ENCODE results near the gene EPB41L5.
"Not testable (repeated sequence)": the region's sequence is repeated elsewhere in the genome, so short reads cannot be mapped to it uniquely, and the experiment has no call there.

The EPB41L5 gene

DNA sequence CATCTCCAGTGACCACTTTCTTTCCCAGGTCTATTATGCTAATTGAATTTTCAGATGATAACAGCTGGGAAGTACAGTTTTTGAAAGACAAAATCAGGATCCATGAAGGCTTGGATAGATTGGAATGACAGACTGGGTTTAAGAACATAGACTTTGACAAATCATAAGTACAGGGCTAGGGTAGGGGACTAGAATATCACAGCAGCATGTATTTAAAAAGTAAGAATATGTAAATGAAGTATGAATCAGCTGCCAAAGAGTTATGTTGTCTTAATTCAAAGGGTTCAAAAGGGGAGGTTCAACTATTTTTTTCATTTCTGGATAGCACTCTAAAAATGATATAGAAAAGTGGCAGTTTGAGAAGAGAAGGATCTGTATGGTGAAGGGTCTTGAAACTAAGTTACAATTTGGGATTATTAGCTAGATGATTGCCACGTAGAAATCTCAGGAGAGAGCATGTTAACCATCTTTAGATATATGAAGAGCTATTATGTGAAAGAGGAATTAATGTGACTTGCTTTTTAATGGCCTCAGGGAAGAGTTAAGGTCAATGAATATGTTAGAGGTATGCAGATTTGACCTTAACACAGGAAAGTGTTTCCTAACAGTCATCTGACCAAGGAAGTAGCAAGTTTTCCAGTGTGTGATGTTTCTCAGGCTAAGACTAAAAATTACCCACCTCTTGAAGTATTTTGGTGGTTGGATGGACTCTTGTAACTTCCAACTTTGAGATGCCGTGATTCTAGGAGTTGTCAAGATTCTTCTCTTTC, 128.6 kb downstream of the EPB41L5 start:
- DNase-seq (ENCODE audit: low read depth in 2 of 2): no peak

DNA sequence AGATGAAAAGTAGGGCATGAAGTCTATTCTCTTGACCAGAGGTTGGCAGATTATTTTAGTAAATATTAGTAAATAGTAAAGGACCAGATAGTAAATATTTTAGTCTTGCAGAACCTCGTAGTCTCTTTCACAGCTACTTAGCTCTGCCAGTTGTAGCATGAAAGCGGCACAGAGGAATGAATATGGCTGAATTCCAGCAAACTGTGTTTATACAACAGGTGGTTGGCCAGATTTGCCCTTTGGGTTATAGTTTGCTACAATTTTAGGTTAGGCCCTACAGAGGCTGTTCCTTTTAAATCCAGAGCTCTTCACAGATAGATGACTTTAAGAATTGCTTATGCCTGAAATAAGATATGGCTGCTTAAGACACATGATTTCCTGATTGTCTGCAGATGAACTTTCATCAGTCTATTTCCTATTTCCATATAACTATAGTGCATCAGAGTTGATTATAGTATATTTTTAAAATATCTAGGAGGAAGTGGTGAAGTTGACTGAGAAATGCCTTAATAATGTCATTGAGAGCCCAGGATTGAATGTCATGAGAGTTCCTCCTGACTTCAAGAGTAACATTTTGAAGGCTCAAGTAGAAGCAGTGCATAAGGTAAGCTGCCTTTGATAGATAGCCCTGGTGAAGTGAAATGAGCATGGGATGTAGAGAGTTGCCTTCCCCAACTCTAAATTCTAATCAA, 129.8 kb downstream of the EPB41L5 start:
- no peak for DNase-seq (ENCODE audit: low read depth in 2 of 2)

- DNase-seq (ENCODE audit: low read depth in 2 of 2): no peak
Measured at GRCh38 chr2:120148229-120148628, 135.4 kb downstream of the EPB41L5 start.

DNA sequence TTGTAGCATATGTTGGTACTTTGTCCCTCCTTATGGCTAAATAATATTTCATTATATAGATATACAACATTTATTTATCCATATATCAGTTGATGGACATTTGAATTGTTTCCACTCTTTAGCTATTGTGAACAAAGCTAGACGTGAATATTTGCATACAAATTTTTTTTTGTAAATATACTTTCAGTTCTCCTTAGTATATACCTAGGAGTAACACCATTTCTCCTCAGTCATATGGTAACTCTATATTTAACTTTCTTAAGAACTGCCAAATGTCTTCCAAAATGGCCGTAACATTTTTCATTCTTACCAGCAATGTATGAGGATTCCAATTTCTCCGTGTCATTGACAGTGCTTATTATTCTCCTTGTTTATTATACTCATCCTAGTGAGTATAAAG, 135.8 kb downstream of the EPB41L5 start:
- no peak for DNase-seq (ENCODE audit: low read depth in 2 of 2)

DNA sequence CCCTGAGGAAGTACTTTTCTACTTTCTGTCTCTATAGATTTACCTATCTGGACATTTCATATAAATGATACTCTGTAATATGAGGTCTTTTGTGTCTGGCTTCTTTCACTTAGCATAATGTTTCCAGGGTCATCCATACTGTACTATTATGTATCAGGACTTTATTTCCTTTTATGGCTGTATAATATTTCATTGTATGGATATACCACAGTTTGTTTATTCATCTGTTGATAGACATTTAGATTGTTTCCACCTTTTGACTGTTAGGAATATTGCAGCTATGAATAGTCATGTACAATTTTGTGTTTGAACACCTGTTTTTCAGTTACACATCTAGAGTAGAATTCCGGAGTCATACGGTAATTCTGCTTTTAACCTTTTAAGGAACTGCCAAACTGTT, 136.5 kb downstream of the EPB41L5 start:
- no peak for DNase-seq (ENCODE audit: low read depth in 2 of 2)

DNA sequence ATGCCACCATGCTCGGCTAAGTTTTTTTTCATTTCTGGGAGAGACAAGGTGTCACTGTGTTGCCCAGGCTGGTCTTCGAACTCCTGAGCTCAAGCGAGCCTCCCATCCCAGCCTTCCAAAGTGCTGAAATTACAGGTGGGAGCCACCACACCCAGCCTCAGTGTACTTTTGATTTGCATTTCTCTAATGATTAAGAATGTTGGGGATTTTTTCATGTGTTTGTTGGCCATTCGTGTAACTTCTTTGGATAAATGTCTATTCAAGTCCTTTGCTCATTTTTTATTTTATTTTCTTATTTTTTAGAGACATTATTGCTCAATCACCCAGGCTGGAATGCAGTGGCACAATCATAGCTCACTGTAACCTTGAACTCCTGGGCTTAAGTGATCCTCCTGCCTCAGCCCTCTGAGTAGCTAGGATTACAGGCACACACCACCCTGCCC, 137.2 kb downstream of the EPB41L5 start:
- no peak for DNase-seq (ENCODE audit: low read depth in 2 of 2)

GRCh38 chr2:120155308-120155707, 142.4 kb downstream of the EPB41L5 start:
- no peak for DNase-seq (ENCODE audit: low read depth in 2 of 2)

GRCh38 chr2:120158658-120159057, 145.8 kb downstream of the EPB41L5 start:
- DNase-seq (ENCODE audit: low read depth in 2 of 2): not testable (repeated sequence)

GRCh38 chr2:120161190-120161589, 148.3 kb downstream of the EPB41L5 start:
- DNase-seq (ENCODE audit: low read depth in 2 of 2): no peak

DNA sequence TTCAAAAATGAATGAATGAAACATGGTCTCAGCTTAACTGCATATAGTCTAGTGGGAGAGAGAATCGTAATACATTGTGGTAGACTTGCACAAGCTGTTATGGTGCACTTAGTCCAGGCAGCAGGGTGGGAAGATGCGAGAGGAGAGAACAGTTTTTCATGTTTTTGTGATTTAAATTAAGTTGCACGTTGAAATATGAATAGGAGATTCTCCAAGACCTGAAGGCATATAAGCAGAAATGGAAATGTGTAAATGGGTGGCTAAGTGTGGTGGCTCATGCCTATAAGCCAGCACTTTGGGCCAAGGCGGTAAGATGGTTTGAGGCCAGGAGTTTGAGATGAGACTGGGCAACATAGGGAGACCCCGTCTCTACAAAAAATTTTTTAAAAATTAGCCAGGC, 149.8 kb downstream of the EPB41L5 start:
- no peak for DNase-seq (ENCODE audit: low read depth in 2 of 2)

- DNase-seq (ENCODE audit: low read depth in 2 of 2): no peak
Measured at GRCh38 chr2:120167272-120167671, 154.4 kb downstream of the EPB41L5 start.

DNA sequence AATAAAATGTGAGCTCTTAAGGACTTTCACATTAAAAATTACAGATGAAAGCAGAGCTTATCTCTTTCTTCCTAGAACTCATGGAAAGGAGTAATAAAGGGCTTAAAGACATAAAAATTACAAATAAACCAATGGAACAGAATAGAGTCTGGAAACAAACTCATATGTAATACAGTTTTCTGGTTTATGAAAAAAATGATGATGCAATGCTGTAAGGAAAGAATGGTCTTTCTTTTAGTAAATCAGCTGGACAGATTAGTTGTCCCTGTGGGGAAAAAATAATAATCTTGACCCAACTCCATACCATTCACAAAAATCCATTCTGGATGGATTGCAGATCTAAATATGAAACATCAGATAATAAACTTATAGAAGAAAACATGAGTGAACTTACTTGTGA, 156.1 kb downstream of the EPB41L5 start:
- DNase-seq (ENCODE audit: low read depth in 2 of 2): no peak

DNA sequence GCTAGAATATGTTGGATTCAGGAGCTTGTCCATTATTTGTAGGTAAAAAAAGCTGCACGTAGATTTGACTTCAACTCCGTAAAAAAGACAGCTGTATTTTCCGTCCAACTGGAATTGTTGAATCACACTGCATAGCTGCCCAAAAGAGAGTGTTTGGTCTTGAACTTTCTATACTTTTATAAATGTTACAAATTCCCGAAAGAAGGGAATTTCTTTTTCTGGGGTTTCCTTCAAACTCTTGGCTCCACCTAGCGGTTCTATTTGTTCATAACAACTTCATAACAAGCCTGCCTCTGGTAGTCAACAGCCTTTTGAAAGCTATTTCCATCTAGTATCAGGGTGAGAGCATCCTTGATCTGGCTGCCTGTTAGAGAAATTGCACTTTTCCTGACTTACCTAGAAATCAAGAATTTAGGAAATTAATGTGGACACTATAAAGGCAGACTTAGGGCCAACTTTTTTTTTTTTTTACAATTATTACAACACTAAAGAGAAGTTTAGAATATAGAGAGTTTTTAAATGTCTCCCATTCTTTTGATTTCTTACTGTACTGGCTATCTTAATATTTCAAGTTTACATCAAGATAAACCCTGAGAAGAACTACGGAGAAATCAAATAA, 162.2 kb downstream of the EPB41L5 start:
- DNase-seq (ENCODE audit: low read depth in 2 of 2): no peak

- no peak for DNase-seq (ENCODE audit: low read depth in 2 of 2)
Measured at GRCh38 chr2:120176526-120176925, 163.6 kb downstream of the EPB41L5 start.

DNA sequence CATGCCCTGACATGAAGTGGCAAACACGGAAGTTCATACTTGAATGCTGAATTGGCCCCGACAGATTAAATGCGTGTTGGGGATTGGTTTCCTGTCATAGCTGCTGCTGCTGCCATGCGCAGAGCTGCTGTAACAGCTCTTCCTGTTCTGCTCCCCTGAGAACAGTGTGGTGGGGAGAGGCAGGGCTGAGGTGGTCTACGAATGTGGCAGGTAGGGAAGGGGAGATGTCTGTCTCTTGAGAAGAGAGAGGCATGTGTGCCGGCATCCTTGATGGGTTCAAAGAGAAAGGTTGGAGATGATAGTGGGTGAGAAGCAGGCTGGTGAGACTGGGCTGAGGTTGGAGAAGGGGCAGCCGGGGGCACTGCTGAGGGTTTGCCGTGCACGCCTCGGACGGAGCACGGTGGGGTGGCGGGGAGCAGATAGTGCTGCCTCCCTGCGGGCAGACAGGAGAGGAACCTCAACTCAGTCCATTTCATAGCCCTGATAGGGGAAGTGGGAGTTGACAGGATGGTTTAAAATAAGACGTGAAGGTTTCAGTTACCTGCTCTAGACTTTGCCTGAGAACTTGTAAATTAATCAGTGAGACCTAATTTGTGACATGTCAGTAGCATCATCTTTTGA, 164.2 kb downstream of the EPB41L5 start:
- DNase-seq (ENCODE audit: low read depth in 2 of 2): peak; percentile 73 to 76

DNA sequence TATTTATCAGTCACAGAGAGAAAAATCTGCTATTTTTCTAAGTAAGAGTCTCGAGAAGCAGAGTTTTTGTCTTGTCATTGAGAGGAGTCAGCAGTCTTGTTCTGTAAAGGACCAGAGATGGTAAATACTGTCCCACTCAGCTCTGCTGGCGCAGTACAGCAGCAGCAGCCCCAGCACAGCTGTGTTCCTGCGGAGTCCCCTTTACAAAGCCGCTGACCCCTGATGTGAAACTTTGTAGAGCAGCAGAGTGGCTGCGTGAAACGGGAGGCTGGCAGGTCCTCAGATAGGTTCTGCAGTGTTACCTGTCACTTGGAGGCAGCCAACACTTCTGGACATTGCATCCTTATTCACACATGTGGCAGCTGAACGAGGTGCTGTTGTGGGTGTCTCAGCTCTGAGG, 165.1 kb downstream of the EPB41L5 start:
- DNase-seq (ENCODE audit: low read depth in 2 of 2): no peak

- no peak for DNase-seq (ENCODE audit: low read depth in 2 of 2)
Measured at GRCh38 chr2:120179396-120179795, 166.5 kb downstream of the EPB41L5 start.

- no peak for DNase-seq (ENCODE audit: low read depth in 2 of 2)
Measured at GRCh38 chr2:120180066-120180465, 167.2 kb downstream of the EPB41L5 start.

DNA sequence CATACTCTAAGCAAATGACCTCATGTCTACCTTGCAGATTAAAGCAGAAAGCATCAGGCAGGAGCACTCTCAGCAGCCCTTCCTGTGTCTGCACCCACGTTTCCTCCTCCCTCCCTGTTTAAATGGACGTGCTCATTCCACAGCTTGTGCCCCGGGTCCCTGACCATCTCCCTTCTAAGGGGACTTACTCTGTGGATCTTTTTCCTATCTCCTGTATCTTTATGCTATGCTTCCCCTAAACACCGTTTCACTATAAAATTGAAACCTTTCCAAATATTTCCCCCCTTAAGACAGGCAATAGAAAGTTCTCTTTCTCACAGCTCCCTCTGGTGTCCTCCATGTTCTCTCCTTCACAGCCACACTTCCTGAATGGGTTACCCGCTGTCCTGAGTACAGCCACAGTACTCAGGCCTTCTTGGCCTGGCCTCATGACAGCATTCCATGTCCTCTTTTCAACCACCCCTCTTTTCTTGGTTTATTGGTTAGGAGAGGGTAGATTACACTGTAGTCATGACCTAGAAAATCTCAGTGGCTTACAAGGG, 169.2 kb downstream of the EPB41L5 start:
- no peak for DNase-seq (ENCODE audit: low read depth in 2 of 2)

- no peak for DNase-seq (ENCODE audit: low read depth in 2 of 2)
Measured at GRCh38 chr2:120189189-120189588, 176.3 kb downstream of the EPB41L5 start.

- DNase-seq (ENCODE audit: low read depth in 2 of 2): no peak
Measured at GRCh38 chr2:120192280-120192679, 179.4 kb downstream of the EPB41L5 start.

DNA sequence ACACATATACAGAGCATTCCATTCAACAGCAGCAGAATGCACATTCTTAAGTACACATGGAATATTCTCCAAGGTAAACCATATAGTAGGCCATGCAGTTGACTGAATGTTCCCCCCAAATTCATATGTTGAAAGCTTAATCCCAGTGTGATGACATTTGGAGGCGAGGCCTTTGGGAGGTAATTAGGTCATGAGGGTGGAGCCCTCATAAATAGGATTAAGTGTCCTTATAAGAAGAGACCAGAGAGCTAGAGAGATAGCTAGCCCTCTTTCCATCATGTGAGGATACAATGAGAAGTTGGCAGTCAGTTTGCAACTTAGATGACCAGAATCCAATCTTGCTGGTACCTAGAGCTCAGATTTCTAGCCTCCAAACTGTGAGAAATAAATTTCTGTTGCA, 182.7 kb downstream of the EPB41L5 start:
- no peak for DNase-seq (ENCODE audit: low read depth in 2 of 2)
